ENCODE measurements around the gene CLECL1. TPM values are rescaled to one million over a fixed set of nuclear protein-coding genes. Genes with fewer than 3 reads are reported as not detected.

The CLECL1 gene
- under 1 TPM in 4 of 10 donors, not detected in 6; 0.23 to 0.50 (median 0.38) TPM for polyA plus RNA-seq (ENCODE audit: insufficient read length in 10 of 10)
- long read RNA-seq, donor 1: 0 reads
- long read RNA-seq, donor 2: 0 reads
- long read RNA-seq, donor 3: 0 reads
- long read RNA-seq, donor 4: 0 reads
- long read RNA-seq, donor 5: 0 reads
- long read RNA-seq, donor 6: 0 reads
- long read RNA-seq, donor 7: 0 reads
- long read RNA-seq, donor 8: 0 reads
- long read RNA-seq, donor 9: 0 reads

GRCh38 chr12:9732921-9733461 is at the start of gene CLECL1:
Gene CLECL1 (minus strand): TSS chr12:9733097.
- no peak for DNase-seq

GRCh38 chr12:9781360-9781759 is 48.5 kb upstream of the CLECL1 start:
- DNase-seq: no peak

GRCh38 chr12:9779209-9779608 is 46.3 kb upstream of the CLECL1 start:
- DNase-seq: no peak

- DNase-seq: no peak
These were observed 43.9 kb upstream of the CLECL1 start for GRCh38 chr12:9776781-9777180.

- no peak for DNase-seq
These were observed 40.5 kb upstream of the CLECL1 start for GRCh38 chr12:9773216-9773877.

- DNase-seq: no peak
These were observed 30.1 kb upstream of the CLECL1 start for GRCh38 chr12:9763025-9763424.

GRCh38 chr12:9762369-9762768 is 29.5 kb upstream of the CLECL1 start:
- DNase-seq: no peak

GRCh38 chr12:9761419-9761781 is 28.5 kb upstream of the CLECL1 start:
- no peak for DNase-seq

- no peak for DNase-seq
These were observed 28.0 kb upstream of the CLECL1 start, which contains the start of gene CD69 for GRCh38 chr12:9760699-9761418. Gene CD69 (minus strand): TSS chr12:9760901. CDS start chr12:9760820, 81 bp downstream.

GRCh38 chr12:9760120-9760519 is 27.2 kb upstream of the CLECL1 start:
- DNase-seq: no peak

GRCh38 chr12:9759694-9760093 is 26.8 kb upstream of the CLECL1 start:
- no peak for DNase-seq

- DNase-seq: no peak
These were observed 25.2 kb upstream of the CLECL1 start for GRCh38 chr12:9758119-9758518.

- no peak for DNase-seq
These were observed 24.6 kb upstream of the CLECL1 start for GRCh38 chr12:9757433-9758025.

GRCh38 chr12:9756706-9757105 is 23.8 kb upstream of the CLECL1 start:
- DNase-seq: no peak

- DNase-seq: no peak
These were observed 23.3 kb upstream of the CLECL1 start for GRCh38 chr12:9756170-9756569.

GRCh38 chr12:9755567-9755966 is 22.7 kb upstream of the CLECL1 start:
- DNase-seq: no peak

GRCh38 chr12:9755035-9755434 is 22.1 kb upstream of the CLECL1 start:
- DNase-seq: no peak

- no peak for DNase-seq
These were observed 21.4 kb upstream of the CLECL1 start for GRCh38 chr12:9754099-9754927.

- DNase-seq: no peak
These were observed 20.6 kb upstream of the CLECL1 start for GRCh38 chr12:9753498-9753897.

- no peak for DNase-seq
These were observed 20.2 kb upstream of the CLECL1 start for GRCh38 chr12:9753073-9753472.

GRCh38 chr12:9752145-9752933 is 19.4 kb upstream of the CLECL1 start:
- no peak for DNase-seq
